Activated CD8-positive, alpha-beta memory T cell treated with anti-CD3 and anti-CD28 coated beads, Interleukin-2, amount 50 U/mL, for 1 hour (primary cell): Measurements from ENCODE around the gene DLG2.

Source experiments
- DNase-seq: peaks from one replicate; pipeline ENCODE4 v3.0.0-alpha.2; 2020; ENCODE audit errors: extremely low read depth

The DLG2 gene

DNA sequence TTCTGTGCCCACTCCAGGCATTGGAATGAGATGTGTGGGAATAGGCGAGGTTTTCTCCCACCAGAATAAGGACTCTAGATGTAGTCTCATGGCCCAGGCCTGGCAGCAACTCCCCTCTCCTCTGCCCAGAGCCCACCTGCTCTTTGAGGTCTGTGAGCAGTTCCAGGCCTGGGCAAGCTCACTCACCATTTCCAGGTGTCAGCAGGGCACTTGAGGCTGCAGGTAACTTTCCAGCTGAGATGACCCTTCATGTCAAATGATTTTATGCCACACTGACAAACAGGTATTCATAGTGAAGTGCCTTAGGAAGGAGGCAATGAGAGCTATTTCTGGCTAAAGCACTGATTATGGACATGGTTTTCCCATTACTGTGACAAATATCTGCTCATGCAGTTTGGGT, 2217.7 kb downstream of the DLG2 start:
- DNase-seq: no peak

DNA sequence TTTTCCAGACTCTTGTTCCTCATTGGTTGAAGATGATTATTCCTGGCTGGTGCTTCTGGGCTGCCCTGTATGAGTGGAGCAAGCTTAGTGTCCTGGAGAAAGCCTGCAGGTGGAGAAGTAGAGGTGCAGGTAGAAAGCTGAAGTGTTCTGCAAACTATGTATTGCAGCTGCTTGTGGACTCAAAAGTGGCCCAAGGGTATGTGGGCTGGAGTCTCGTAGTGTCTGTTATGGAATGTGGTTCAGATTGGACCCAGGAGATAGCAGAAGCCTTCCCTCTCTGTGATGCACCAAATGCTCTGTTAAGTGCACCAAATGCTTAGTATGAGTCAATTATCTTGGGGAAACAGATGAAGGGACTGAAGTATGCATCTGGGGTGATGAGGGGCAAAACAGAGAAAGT, 2218.2 kb downstream of the DLG2 start:
- no peak for DNase-seq
